ENCODE measurements around the gene TMEM132D. TPM values are rescaled to one million over a fixed set of nuclear protein-coding genes. Genes with fewer than 3 reads are reported as not detected.

The TMEM132D gene
- total RNA-seq, 1 experiment from 2014 or later, result not detected

- Histone ChIP-seq H3K27ac (ENCODE audit: low read length) (no peak overlapping the region), H3K9me3 (ENCODE audit: control insufficient read depth, insufficient read depth, low read depth, low read length) (no peaks in the 10 kb centered on the region), H3K36me3 (ENCODE audit: control insufficient read depth, insufficient read depth, low read length) (no peaks in the 10 kb centered on the region), H3K4me1 (ENCODE audit: control insufficient read depth, insufficient read depth, low read length) (no peaks in the 10 kb centered on the region), H3K4me3 (ENCODE audit: low read depth in 2 of 2, low read length in 2 of 2) (no peak overlapping the region), H3K27me3 (ENCODE audit: control insufficient read depth, insufficient read depth, low read length) (no peaks in the 10 kb centered on the region)
- intact Hi-C loops (cut with micrococcal nuclease; ENCODE audit: unreplicated experiment), result no loop called here
- DNase-seq (ENCODE audit: low read depth, low spot score), result no peak
- in situ Hi-C loops (cut with HindIII; ENCODE audit: low pct_unique_long_range_greater_than_20kb, low sequenced_read_pairs), result no loop called here
- no peak for ATAC-seq
- ChIA-PET CTCF (no interaction called here), POLR2A (no interaction called here)
- TF ChIP-seq SIN3A (IDR thresholded peaks at IDR 0.05; ENCODE audit: borderline replicate concordance, insufficient read depth, low read depth, low read length) (no peak), CTCF (IDR thresholded peaks at IDR 0.05) (no peak), POLR2AphosphoS5 (IDR thresholded peaks at IDR 0.05; ENCODE audit: low read depth, low read length) (no peak), TCF7L2 (IDR thresholded peaks at IDR 0.05; ENCODE audit: low read depth, low read length) (no peak)
- TF ChIP-seq, protein P1, sequence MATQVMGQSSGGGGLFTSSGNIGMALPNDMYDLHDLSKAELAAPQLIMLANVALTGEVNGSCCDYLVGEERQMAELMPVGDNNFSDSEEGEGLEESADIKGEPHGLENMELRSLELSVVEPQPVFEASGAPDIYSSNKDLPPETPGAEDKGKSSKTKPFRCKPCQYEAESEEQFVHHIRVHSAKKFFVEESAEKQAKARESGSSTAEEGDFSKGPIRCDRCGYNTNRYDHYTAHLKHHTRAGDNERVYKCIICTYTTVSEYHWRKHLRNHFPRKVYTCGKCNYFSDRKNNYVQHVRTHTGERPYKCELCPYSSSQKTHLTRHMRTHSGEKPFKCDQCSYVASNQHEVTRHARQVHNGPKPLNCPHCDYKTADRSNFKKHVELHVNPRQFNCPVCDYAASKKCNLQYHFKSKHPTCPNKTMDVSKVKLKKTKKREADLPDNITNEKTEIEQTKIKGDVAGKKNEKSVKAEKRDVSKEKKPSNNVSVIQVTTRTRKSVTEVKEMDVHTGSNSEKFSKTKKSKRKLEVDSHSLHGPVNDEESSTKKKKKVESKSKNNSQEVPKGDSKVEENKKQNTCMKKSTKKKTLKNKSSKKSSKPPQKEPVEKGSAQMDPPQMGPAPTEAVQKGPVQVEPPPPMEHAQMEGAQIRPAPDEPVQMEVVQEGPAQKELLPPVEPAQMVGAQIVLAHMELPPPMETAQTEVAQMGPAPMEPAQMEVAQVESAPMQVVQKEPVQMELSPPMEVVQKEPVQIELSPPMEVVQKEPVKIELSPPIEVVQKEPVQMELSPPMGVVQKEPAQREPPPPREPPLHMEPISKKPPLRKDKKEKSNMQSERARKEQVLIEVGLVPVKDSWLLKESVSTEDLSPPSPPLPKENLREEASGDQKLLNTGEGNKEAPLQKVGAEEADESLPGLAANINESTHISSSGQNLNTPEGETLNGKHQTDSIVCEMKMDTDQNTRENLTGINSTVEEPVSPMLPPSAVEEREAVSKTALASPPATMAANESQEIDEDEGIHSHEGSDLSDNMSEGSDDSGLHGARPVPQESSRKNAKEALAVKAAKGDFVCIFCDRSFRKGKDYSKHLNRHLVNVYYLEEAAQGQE (IDR thresholded peaks at IDR 0.05; ENCODE audit: insufficient read depth in 1 of 2, low read depth in 2 of 2, low read length in 1 of 2), result no peak
- no TSS peak for BruUV-seq (replicated peaks)
These were observed 241.6 kb downstream of the TMEM132D start for GRCh38 chr12:129662234-129662633.

DNA sequence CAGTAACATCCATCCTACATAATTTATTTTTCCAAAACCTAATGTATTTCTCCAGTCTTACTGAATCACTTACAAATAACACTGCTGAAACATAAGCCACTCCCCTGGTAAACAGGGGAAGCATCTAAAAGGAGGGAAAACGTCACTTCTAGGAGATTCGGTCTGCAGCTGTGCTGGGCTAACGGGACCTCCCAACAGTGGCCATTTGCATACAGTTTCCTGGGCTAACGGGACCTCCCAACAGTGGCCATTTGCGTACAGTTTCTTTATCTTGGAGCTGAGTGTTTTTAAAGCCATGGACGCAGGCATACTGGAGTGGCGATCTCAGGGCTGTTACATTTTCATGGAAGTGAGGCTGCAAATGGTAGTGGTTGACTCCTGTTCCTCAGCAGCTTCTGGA, 242.9 kb downstream of the TMEM132D start:
- H3K36me3 ChIP-seq (ENCODE audit: control insufficient read depth, insufficient read depth, low read length), result no peaks in the 10 kb centered on the region
- TF ChIP-seq, protein P1 (IDR thresholded peaks at IDR 0.05; ENCODE audit: insufficient read depth in 1 of 2, low read depth in 2 of 2, low read length in 1 of 2), result no peak
- no peak for TF ChIP-seq POLR2AphosphoS5 (IDR thresholded peaks at IDR 0.05; ENCODE audit: low read depth, low read length)
- no peak for TF ChIP-seq CTCF (IDR thresholded peaks at IDR 0.05)
- TF ChIP-seq TCF7L2 (IDR thresholded peaks at IDR 0.05; ENCODE audit: low read depth, low read length), result no peak
- no peak for TF ChIP-seq SIN3A (IDR thresholded peaks at IDR 0.05; ENCODE audit: borderline replicate concordance, insufficient read depth, low read depth, low read length)
- DNase-seq (ENCODE audit: low read depth, low spot score), result no peak
- H3K4me1 ChIP-seq (ENCODE audit: control insufficient read depth, insufficient read depth, low read length), result no peaks in the 10 kb centered on the region
- H3K4me3 ChIP-seq (ENCODE audit: low read depth in 2 of 2, low read length in 2 of 2), result no peak overlapping the region
- BruUV-seq (replicated peaks), result no TSS peak
- no peaks in the 10 kb centered on the region for H3K27me3 ChIP-seq (ENCODE audit: control insufficient read depth, insufficient read depth, low read length)
- ChIA-PET CTCF (no interaction called here), POLR2A (no interaction called here)
- in situ Hi-C loops (cut with HindIII; ENCODE audit: low pct_unique_long_range_greater_than_20kb, low sequenced_read_pairs), result no loop called here
- intact Hi-C loops (cut with micrococcal nuclease; ENCODE audit: unreplicated experiment), result no loop called here
- ATAC-seq, result no peak
- no peak overlapping the region for H3K27ac ChIP-seq (ENCODE audit: low read length)
- H3K9me3 ChIP-seq (ENCODE audit: control insufficient read depth, insufficient read depth, low read depth, low read length), result no peaks in the 10 kb centered on the region
